ENCODE data around the gene SMTN. TPM values are rescaled to one million over a fixed set of nuclear protein-coding genes. Genes with fewer than 3 reads are reported as not detected.

Gene SMTN
- total and polyA plus RNA-seq, 10 of the 15 experiments (the other 5 are each of a cell fraction or from before 2014, with no cell fraction given) = 0.92 to 21.9 (median 4.8) TPM

GRCh38 chr22:31118046-31118820 is 37.1 kb downstream of the SMTN start (continued):
- TF ChIP-seq CBX5 (IDR thresholded peaks at IDR 0.05; ENCODE audit: low read depth) (no peak), EED (IDR thresholded peaks at IDR 0.05; ENCODE audit: low read depth) (no peak), TCF12 (IDR thresholded peaks at IDR 0.05; ENCODE audit: low read depth, low read length) (no peak), MAX (IDR thresholded peaks at IDR 0.05; ENCODE audit: low read depth, low read length) (no peak), IKZF2 (IDR thresholded peaks at IDR 0.05) (no peak), NRF1 (conservative IDR thresholded peaks at IDR 0.05; ENCODE audit: low read depth, low read length) (no peak)

DNA sequence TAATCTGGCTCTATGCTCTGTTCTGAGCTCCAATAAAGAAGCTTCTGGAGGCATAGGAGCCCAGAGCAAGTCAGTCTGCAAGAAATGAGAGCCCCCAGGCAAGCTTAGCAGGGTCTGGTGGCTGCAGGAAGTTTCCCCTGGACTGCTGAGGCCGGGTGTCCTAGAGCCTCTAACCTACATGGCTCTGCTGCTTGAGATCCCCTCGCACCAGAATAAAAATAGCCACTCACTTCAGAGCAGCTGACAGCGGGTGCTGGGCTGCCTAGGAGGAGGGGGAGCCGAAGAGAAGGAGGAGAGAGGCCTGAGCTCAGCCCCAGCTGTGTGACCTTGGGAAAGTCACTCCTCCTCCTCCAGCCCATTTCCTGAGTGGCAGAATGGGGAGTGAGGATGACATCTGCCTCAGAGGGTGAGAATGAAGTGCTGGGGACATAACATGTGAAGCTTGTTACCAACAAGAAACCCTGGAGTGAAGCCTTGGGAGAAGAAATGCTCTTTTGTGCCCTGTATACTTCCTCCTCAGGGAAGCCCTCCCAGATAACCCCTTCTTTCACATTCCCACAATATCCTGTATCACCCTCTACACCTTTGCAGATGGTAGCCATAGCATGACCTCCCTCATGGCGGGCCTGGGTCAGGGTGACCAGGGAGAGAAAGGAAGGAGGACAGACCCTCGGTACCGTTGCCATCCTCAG is 38.1 kb downstream of the SMTN start:
- H3K4me3 ChIP-seq = no peak overlapping the region
- H3K9ac ChIP-seq (ENCODE audit: control insufficient read depth, insufficient read depth, low read length) = no peak overlapping the region
- H3K27me3 ChIP-seq (replicated peaks in 1 of 2; ENCODE audit: control insufficient read depth in 2 of 2, insufficient read depth in 2 of 2, low read length in 1 of 2) = no peaks in the 10 kb centered on the region
- ATAC-seq = no peak
- 24% methylated on average over 7 of the region's 7 CpGs for WGBS (ENCODE audit: insufficient coverage, insufficient replicate concordance, low lambda C conversion rate, missing lambda C conversion rate)
- RAD21 ChIA-PET (ENCODE audit: unreplicated experiment) = no interaction called here
- H2AFZ ChIP-seq (ENCODE audit: control insufficient read depth, low read depth, low read length) = no peak overlapping the region
- SMC1A ChIA-PET (ENCODE audit: uncharacterized antibody, unreplicated experiment) = no interaction called here
- no peaks in the 10 kb centered on the region for H3K79me2 ChIP-seq (ENCODE audit: control insufficient read depth, insufficient read depth, low read length)
- no peaks in the 10 kb centered on the region for H4K20me1 ChIP-seq (ENCODE audit: control insufficient read depth, insufficient read depth)
- no TSS peak for BruUV-seq (replicated peaks)
- H3K36me3 ChIP-seq (ENCODE audit: control insufficient read depth in 2 of 2, insufficient read depth in 2 of 2, low read length in 1 of 2) = no peaks in the 10 kb centered on the region
- H3K4me2 ChIP-seq (ENCODE audit: control insufficient read depth, insufficient read depth) = no peak overlapping the region
- FAIRE-seq = no peak
- DNase-seq (ENCODE audit: low read depth, low spot score) = no peak
- intact Hi-C loops (cut with micrococcal nuclease; ENCODE audit: unreplicated experiment) (no loop called here), in situ Hi-C loops (cut with MboI) (no loop called here)
- no peaks in the 10 kb centered on the region for H3K4me1 ChIP-seq (ENCODE audit: control insufficient read depth, insufficient read depth, low read length)
- CTCF ChIA-PET = no interaction called here
- no peak overlapping the region for H3K27ac ChIP-seq (ENCODE audit: control insufficient read depth, insufficient read depth)
- H3K9me3 ChIP-seq (replicated peaks; ENCODE audit: control insufficient read depth, insufficient read depth, low read length) = no peaks in the 10 kb centered on the region
- POLR2A ChIA-PET = no interaction called here
- TF ChIP-seq MYC (IDR thresholded peaks at IDR 0.05; ENCODE audit: insufficient read depth, insufficient read length, insufficient replicate concordance, low read length, severe bottlenecking) (no peak), SUPT20H (IDR thresholded peaks at IDR 0.05; ENCODE audit: borderline replicate concordance, control insufficient read depth, low read depth, low read length) (no peak), RELA (IDR thresholded peaks at IDR 0.05; ENCODE audit: borderline replicate concordance, partially characterized antibody) (no peak), RAD51 (IDR thresholded peaks at IDR 0.05) (no peak), BCL3 (IDR thresholded peaks at IDR 0.05; ENCODE audit: borderline replicate concordance, insufficient read depth, low read depth, low read length, poor library complexity, severe bottlenecking) (no peak), HDGF (IDR thresholded peaks at IDR 0.05) (no peak), HCFC1 (IDR thresholded peaks at IDR 0.05; ENCODE audit: low read length) (no peak), RELB (IDR thresholded peaks at IDR 0.05; ENCODE audit: low read depth) (no peak), SRF (IDR thresholded peaks at IDR 0.05; ENCODE audit: low read depth in 2 of 2, low read length in 2 of 2) (no peak)
- TF ChIP-seq, protein P1, sequence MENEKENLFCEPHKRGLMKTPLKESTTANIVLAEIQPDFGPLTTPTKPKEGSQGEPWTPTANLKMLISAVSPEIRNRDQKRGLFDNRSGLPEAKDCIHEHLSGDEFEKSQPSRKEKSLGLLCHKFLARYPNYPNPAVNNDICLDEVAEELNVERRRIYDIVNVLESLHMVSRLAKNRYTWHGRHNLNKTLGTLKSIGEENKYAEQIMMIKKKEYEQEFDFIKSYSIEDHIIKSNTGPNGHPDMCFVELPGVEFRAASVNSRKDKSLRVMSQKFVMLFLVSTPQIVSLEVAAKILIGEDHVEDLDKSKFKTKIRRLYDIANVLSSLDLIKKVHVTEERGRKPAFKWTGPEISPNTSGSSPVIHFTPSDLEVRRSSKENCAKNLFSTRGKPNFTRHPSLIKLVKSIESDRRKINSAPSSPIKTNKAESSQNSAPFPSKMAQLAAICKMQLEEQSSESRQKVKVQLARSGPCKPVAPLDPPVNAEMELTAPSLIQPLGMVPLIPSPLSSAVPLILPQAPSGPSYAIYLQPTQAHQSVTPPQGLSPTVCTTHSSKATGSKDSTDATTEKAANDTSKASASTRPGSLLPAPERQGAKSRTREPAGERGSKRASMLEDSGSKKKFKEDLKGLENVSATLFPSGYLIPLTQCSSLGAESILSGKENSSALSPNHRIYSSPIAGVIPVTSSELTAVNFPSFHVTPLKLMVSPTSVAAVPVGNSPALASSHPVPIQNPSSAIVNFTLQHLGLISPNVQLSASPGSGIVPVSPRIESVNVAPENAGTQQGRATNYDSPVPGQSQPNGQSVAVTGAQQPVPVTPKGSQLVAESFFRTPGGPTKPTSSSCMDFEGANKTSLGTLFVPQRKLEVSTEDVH (IDR thresholded peaks at IDR 0.05; ENCODE audit: low read depth, partially characterized antibody) = no peak
